Gastrocnemius medialis (tissue), 4 donors: ENCODE measurements around the gene MSANTD2.

ENCODE experiments used
- POLR2A ChIP-seq, 2 donors: fragments of 450-650 bp; IDR thresholded peaks; one replicate each; pipeline ENCODE4 v1.6.1; 2017; ENCODE audit warnings: antibody characterized with exemption in 2 of 2, mild to moderate bottlenecking in 2 of 2, moderate library complexity in 2 of 2
- TF ChIP-seq, protein P1 (sequence below), 5 experiments: fragments of 450-650 bp in 3 of 5; fragments of 200-600 bp in 2 of 5; sonication (generic) in 2 of 5; IDR thresholded peaks in 4 of 5; conservative IDR thresholded peaks in 1 of 5; 1 replicate in 4 of 5; 2 replicates in 1 of 5; pipeline ENCODE4 v1.5.1; 2016 to 2019; ENCODE audit warnings: antibody characterized with exemption in 5 of 5, mild to moderate bottlenecking in 3 of 5, moderate library complexity in 3 of 5

GRCh38 chr11:124739479-124740276 lies 60.5 kb downstream of the MSANTD2 start, which contains the start of gene NRGN:
- TF ChIP-seq, protein P1, sequence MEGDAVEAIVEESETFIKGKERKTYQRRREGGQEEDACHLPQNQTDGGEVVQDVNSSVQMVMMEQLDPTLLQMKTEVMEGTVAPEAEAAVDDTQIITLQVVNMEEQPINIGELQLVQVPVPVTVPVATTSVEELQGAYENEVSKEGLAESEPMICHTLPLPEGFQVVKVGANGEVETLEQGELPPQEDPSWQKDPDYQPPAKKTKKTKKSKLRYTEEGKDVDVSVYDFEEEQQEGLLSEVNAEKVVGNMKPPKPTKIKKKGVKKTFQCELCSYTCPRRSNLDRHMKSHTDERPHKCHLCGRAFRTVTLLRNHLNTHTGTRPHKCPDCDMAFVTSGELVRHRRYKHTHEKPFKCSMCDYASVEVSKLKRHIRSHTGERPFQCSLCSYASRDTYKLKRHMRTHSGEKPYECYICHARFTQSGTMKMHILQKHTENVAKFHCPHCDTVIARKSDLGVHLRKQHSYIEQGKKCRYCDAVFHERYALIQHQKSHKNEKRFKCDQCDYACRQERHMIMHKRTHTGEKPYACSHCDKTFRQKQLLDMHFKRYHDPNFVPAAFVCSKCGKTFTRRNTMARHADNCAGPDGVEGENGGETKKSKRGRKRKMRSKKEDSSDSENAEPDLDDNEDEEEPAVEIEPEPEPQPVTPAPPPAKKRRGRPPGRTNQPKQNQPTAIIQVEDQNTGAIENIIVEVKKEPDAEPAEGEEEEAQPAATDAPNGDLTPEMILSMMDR (IDR thresholded peaks at IDR 0.05 in 4 of 5, conservative IDR thresholded peaks at IDR 0.05 in 1 of 5): peak in 1 of 5 experiments; percentile 25
- no peak for TF ChIP-seq POLR2A (IDR thresholded peaks at IDR 0.05)
